Panc1 (cell line): Measurements from ENCODE around the gene CBX8. TPM values are rescaled to one million over a fixed set of nuclear protein-coding genes. Genes with fewer than 3 reads are reported as not detected.

Source experiments
- ATAC-seq: fragments of 200-7000 bp; cut with Tn5 transposase; 2 replicates; pipeline ENCODE4 v1.9.1; 2020; ENCODE audit warnings: mild to moderate bottlenecking, moderate library complexity
- BruUV-seq: library from RNA; stranded (reverse); fragments of 400-500 nt; replicated peaks from 2 replicates; lab custom pipeline; 2021; lab: Mats Ljungman, UMichigan
- CTCF ChIA-PET: fragments of 300-600 bp; sonication (Branson Sonifier 250); formaldehyde crosslinking; loops from one replicate; lab custom pipeline; 2022; ENCODE audit warnings: antibody characterized with exemption; lab: Charles Lee
- POLR2A ChIA-PET: fragments of 300-600 bp; sonication (Branson Sonifier 250); formaldehyde crosslinking; loops from one replicate; lab custom pipeline; 2022; ENCODE audit warnings: antibody characterized with exemption; lab: Charles Lee
- DNase-seq: peaks from one replicate; pipeline ENCODE4 v3.0.0-alpha.2; 2010; ENCODE audit warnings: low read depth, low spot score
- H3K27ac ChIP-seq: 2 replicates; pipeline ENCODE4 v1.5.1; 2011; ENCODE audit warnings: mild to moderate bottlenecking, low read length, inconsistent platforms
- H3K27me3 ChIP-seq: fragments of 200-500 bp; sonication (Bioruptor generic); 2 replicates; pipeline ENCODE4 v1.6.0; 2014; ENCODE audit warnings: low read length, inconsistent platforms; ENCODE audit not compliant: control insufficient read depth, insufficient read depth
- H3K36me3 ChIP-seq: fragments of 200-500 bp; sonication (Bioruptor generic); 2 replicates; pipeline ENCODE4 v1.5.1; 2014; ENCODE audit warnings: inconsistent platforms, mild to moderate bottlenecking, low read length, moderate library complexity; ENCODE audit not compliant: control insufficient read depth, insufficient read depth
- H3K4me1 ChIP-seq: 2 replicates; pipeline ENCODE4 v1.5.1; 2011; ENCODE audit warnings: inconsistent platforms, mild to moderate bottlenecking, low read length, moderate library complexity; ENCODE audit not compliant: control insufficient read depth, insufficient read depth
- H3K4me3 ChIP-seq, 2 experiments: 2 replicates each; pipeline ENCODE4 v1.5.1; 2011 to 2012; ENCODE audit warnings: low read depth in 2 of 2, low read length in 2 of 2, mild to moderate bottlenecking in 2 of 2, inconsistent platforms in 1 of 2, moderate library complexity in 1 of 2
- H3K9me3 ChIP-seq: fragments of 200-500 bp; sonication (Bioruptor generic); 2 replicates; pipeline ENCODE4 v1.5.1; 2014; ENCODE audit warnings: low read depth, mild to moderate bottlenecking, inconsistent platforms, low read length, moderate library complexity; ENCODE audit not compliant: control insufficient read depth, insufficient read depth
- CTCF ChIP-seq: fragments of 450-650 bp; IDR thresholded peaks from 2 replicates; pipeline ENCODE4 v1.5.1; 2017; ENCODE audit warnings: mild to moderate bottlenecking
- POLR2AphosphoS5 ChIP-seq: IDR thresholded peaks from 2 replicates; pipeline ENCODE4 v1.6.1; 2012; ENCODE audit warnings: mild to moderate bottlenecking, low read depth, low read length, moderate library complexity
- REST ChIP-seq, 2 experiments: IDR thresholded peaks; 2 replicates each; pipeline ENCODE4 v1.6.1; 2011 to 2012; ENCODE audit warnings: low read depth in 2 of 2, control low read depth in 1 of 2, low read length in 1 of 2, mild to moderate bottlenecking in 1 of 2, moderate library complexity in 1 of 2; ENCODE audit not compliant: insufficient read depth in 1 of 2
- SIN3A ChIP-seq: IDR thresholded peaks from 2 replicates; pipeline ENCODE4 v1.6.1; 2012; ENCODE audit warnings: low read depth, mild to moderate bottlenecking, low read length, moderate library complexity, borderline replicate concordance; ENCODE audit not compliant: insufficient read depth
- TCF7L2 ChIP-seq: IDR thresholded peaks from 2 replicates; pipeline ENCODE4 v1.6.1; 2011; ENCODE audit warnings: mild to moderate bottlenecking, low read depth, low read length, inconsistent platforms
- in situ Hi-C: cut with HindIII; loops from 2 replicates; pipeline ENCODE4 v1.10.0; 2016; ENCODE audit warnings: low sequenced_read_pairs, low pct_unique_long_range_greater_than_20kb
- intact Hi-C: fragments of 100-400 bp; cut with micrococcal nuclease; formaldehyde crosslinking; loops from one replicate; pipeline ENCODE4 v1.10.0; 2022; ENCODE audit not compliant: unreplicated experiment
- total RNA-seq: library from RNA; stranded (reverse); gene quantifications from one replicate; pipeline ENCODE4 v1.2.1, GENCODE V29; 2021; ENCODE audit not compliant: unreplicated experiment

CBX8 gene
- total RNA-seq, 1 experiment from 2014 or later, result 15.3 TPM

GRCh38 chr17:79747508-79748294 lies 49.2 kb downstream of the CBX8 start:
- CTCF ChIA-PET, result interaction anchor here (0.6 kb wide), 1 partner anchor 305 kb away, joined by 5 read pairs; no protein-coding TSS in a partner anchor
- peaks cover 8% of the 10 kb centered on the region; the same call in 1 of the 2 replicates for H3K4me1 ChIP-seq
- ATAC-seq (no peak), DNase-seq (no peak)
- TF ChIP-seq CTCF (no peak), POLR2AphosphoS5 (no peak), REST (IDR thresholded peaks at IDR 0.05; ENCODE audit: insufficient read depth in 1 of 2, low read depth in 2 of 2, low read length in 1 of 2) (no peak), SIN3A (no peak), TCF7L2 (no peak)
- intact Hi-C loops, result loop anchor here (10.0 kb wide), 1 partner anchor 87 kb away; the partner anchor contains the start of gene CBX4
- 0 out of 2 replicates have a peak, but pooled peaks cover 3% of the 10 kb centered on the region for H3K27me3 ChIP-seq
- BruUV-seq, result no TSS peak
- no peaks in the 10 kb centered on the region for H3K9me3 ChIP-seq
- POLR2A ChIA-PET, result no interaction called here
- H3K36me3 ChIP-seq, result no peaks in the 10 kb centered on the region
- in situ Hi-C loops, result no loop called here
- no peak overlapping the region for H3K27ac ChIP-seq
- peak overlapping the region in 1 of 2 experiments; percentile 0; a peak in 1 of 4 replicates for H3K4me3 ChIP-seq

- CTCF ChIA-PET, result interaction anchor here (0.6 to 1.6 kb wide), 4 partner anchors 50 to 305 kb away, joined by 3 to 5 read pairs (median 4); partner anchors contain the start of gene CBX8
- in situ Hi-C loops, result no loop called here
These were observed 49.9 kb downstream of the CBX8 start for GRCh38 chr17:79746889-79747507.

More at GRCh38 chr17:79746889-79747507, 49.9 kb downstream of the CBX8 start:
- Histone ChIP-seq H3K4me3 (no peak overlapping the region), H3K27ac (no peak overlapping the region), H3K4me1 (peaks cover 8% of the 10 kb centered on the region; the same call in 1 of the 2 replicates), H3K36me3 (no peaks in the 10 kb centered on the region), H3K27me3 (0 out of 2 replicates have a peak, but pooled peaks cover 3% of the 10 kb centered on the region), H3K9me3 (no peaks in the 10 kb centered on the region)
- BruUV-seq, result no TSS peak
- POLR2A ChIA-PET, result no interaction called here
- TF ChIP-seq REST (IDR thresholded peaks at IDR 0.05; ENCODE audit: insufficient read depth in 1 of 2, low read depth in 2 of 2, low read length in 1 of 2) (no peak), POLR2AphosphoS5 (no peak), CTCF (no peak), TCF7L2 (no peak), SIN3A (no peak)
- ATAC-seq (0 out of 2 replicates have a peak, but pooled peaks have one; percentile 28), DNase-seq (no peak)
- intact Hi-C loops, result loop anchor here (10.0 kb wide), 1 partner anchor 88 kb away; the partner anchor contains the start of gene CBX4
